Stomach (tissue), 9 donors: ENCODE results near the gene RAPH1. TPM values are rescaled to one million over a fixed set of nuclear protein-coding genes. Genes with fewer than 3 reads are reported as not detected.

Source experiments
- DNase-seq, 2 donors: peaks; one replicate each; pipeline versions ENCODE4 v3.0.0 to v3.0.0-alpha.2; 2013 to 2019
- H3K27ac ChIP-seq, 5 donors: fragments of 200-600 bp in 4 of 5; sonication (generic) in 4 of 5; one replicate each; pipeline ENCODE4 v1.5.1; 2013 to 2019; ENCODE audit warnings: mild to moderate bottlenecking in 1 of 5, moderate library complexity in 1 of 5
- H3K27me3 ChIP-seq, 3 donors: fragments of 200-600 bp; sonication (generic); one replicate each; pipeline ENCODE4 v1.5.1; 2017 to 2019; ENCODE audit warnings: mixed run types in 1 of 3
- H3K36me3 ChIP-seq, 4 donors: fragments of 200-600 bp; sonication (generic); 1 replicate in 3 of 4; 2 replicates in 1 of 4; pipeline ENCODE4 v1.5.1; 2016 to 2019
- H3K4me1 ChIP-seq, 4 donors: fragments of 200-600 bp; sonication (generic); one replicate each; pipeline ENCODE4 v1.5.1; 2016 to 2019
- H3K4me3 ChIP-seq, 4 donors: fragments of 200-600 bp; sonication (generic) in 3 of 4; one replicate each; pipeline ENCODE4 v1.5.1; 2016 to 2019; ENCODE audit warnings: mild to moderate bottlenecking in 1 of 4
- H3K9me3 ChIP-seq, 4 donors: fragments of 200-600 bp; sonication (generic); one replicate each; pipeline ENCODE4 v1.5.1; 2016 to 2019
- EP300 ChIP-seq: sonication (generic); formaldehyde crosslinking; IDR thresholded peaks from one replicate; pipeline ENCODE4 v1.6.1; 2017; ENCODE audit warnings: antibody characterized with exemption
- POLR2A ChIP-seq, 4 donors: fragments of 450-650 bp; IDR thresholded peaks; one replicate each; pipeline ENCODE4 v1.6.1; 2016; ENCODE audit warnings: antibody characterized with exemption in 4 of 4, control low read depth in 2 of 4, mild to moderate bottlenecking in 1 of 4, moderate library complexity in 1 of 4
- POLR2AphosphoS5 ChIP-seq, 3 donors: sonication (generic); formaldehyde crosslinking; IDR thresholded peaks; one replicate each; pipeline ENCODE4 v1.6.1; 2016; ENCODE audit warnings: antibody characterized with exemption in 3 of 3
- WGBS, 5 donors: extraction: QIAGEN DNeasy Blood & Tissue Kit in 3 of 5; methylation state at CpG; one replicate each; pipeline versions ENCODE4 v1.1.5 to v1.1.7; 2013 to 2018; 5-methylcytosine and 5-hydroxymethylcytosine counted together
- intact Hi-C: fragments of 100-400 bp; cut with DNase I; formaldehyde crosslinking; loops from one replicate; pipeline ENCODE4 v1.15.1; 2023; ENCODE audit warnings: low total_unique reads
- polyA plus RNA-seq, 3 donors: library from polyadenylated mRNA; stranded (reverse); fragments of 200-250 nt; gene quantifications; one replicate each; pipeline ENCODE4 v1.2.3, GENCODE V29; 2013
- total RNA-seq, 5 donors: library from RNA; depleted of rRNA; stranded (reverse); fragments of >200 nt; gene quantifications; one replicate each; pipeline versions ENCODE4 v1.1.0 to v1.2.3, GENCODE V29; 2014 to 2016
- TF ChIP-seq, protein P1 (sequence below), 7 experiments: fragments of 450-650 bp in 4 of 7; fragments of 200-600 bp in 3 of 7; sonication (generic) in 3 of 7; IDR thresholded peaks; one replicate each; pipeline ENCODE4 v1.5.1; 2016 to 2019; ENCODE audit warnings: antibody characterized with exemption in 7 of 7, control low read depth in 2 of 7, mild to moderate bottlenecking in 1 of 7
- donor health status: healthy with polysubstance abuse.
- donor health status: Bipolar disorder and iron deficiency.
- donor health status: healthy.

The RAPH1 gene
- total and polyA plus RNA-seq, 8 donors: 2.5 to 1,062 (median 17.7) TPM

DNA sequence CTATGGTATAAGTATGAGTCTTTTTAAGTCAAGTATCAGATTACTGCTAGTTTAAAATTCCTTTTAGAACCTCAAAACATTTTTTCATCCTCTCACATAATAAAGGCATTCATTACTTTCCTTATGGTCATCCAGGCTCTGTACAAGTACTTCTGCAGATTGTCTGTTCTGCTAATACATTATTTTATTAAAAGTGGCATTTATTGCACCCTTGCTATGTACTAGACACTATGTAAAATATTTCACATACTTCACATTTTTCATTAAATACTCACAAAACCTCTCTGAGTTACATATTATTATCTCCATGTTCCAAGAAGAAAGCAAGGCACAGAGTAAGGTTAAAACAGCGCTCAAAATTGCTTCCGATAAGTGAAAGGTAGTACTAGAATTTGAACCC lies 84.1 kb downstream of the RAPH1 start:
- Histone ChIP-seq H3K27me3 (no peaks in the 10 kb centered on the region), H3K4me1 (no peaks in the 10 kb centered on the region), H3K27ac (no peak overlapping the region), H3K4me3 (no peak overlapping the region), H3K36me3 (peaks cover 3 to 75% (median 66%) of the 10 kb centered on the region in 4 donors), H3K9me3 (no peaks in the 10 kb centered on the region)
- no peak for TF ChIP-seq POLR2AphosphoS5 (IDR thresholded peaks at IDR 0.05)
- no peak for TF ChIP-seq EP300
- no peak for TF ChIP-seq POLR2A (IDR thresholded peaks at IDR 0.05)
- TF ChIP-seq, protein P1, sequence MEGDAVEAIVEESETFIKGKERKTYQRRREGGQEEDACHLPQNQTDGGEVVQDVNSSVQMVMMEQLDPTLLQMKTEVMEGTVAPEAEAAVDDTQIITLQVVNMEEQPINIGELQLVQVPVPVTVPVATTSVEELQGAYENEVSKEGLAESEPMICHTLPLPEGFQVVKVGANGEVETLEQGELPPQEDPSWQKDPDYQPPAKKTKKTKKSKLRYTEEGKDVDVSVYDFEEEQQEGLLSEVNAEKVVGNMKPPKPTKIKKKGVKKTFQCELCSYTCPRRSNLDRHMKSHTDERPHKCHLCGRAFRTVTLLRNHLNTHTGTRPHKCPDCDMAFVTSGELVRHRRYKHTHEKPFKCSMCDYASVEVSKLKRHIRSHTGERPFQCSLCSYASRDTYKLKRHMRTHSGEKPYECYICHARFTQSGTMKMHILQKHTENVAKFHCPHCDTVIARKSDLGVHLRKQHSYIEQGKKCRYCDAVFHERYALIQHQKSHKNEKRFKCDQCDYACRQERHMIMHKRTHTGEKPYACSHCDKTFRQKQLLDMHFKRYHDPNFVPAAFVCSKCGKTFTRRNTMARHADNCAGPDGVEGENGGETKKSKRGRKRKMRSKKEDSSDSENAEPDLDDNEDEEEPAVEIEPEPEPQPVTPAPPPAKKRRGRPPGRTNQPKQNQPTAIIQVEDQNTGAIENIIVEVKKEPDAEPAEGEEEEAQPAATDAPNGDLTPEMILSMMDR (IDR thresholded peaks at IDR 0.05): no peak
- intact Hi-C loops: no loop called here
- no peak for DNase-seq
- whole genome bisulfite sequencing, 5 donors: 94 to 100% (median 98%) methylated on average over 2 of the region's 2 CpGs

DNA sequence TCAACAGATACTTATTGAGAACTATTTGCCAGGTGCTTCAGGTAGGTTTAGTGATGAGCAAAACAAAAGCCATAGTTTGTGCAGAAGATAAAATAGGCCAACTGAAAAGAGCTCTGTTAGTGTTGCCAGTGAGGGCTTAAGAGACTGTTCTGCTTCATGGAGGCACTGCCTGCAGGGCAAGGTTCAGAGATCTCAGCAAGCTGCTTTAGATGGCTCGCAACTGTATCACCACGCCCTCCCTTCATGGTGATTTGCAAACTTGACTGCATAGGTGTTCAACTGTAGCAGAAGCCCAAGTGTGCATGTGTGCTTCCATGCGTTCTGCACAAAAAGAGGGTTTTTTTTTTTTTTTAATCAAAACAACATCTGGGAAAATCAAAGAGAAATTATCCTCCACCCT lies 84.5 kb downstream of the RAPH1 start:
- H3K36me3 ChIP-seq: peaks cover 3 to 80% (median 70%) of the 10 kb centered on the region in 4 donors
- H3K27ac ChIP-seq: no peak overlapping the region
- DNase-seq: no peak
- 67 to 94% (median 85%) methylated on average over 3 of the region's 3 CpGs for WGBS, 5 donors
- H3K4me1 ChIP-seq: no peaks in the 10 kb centered on the region
- intact Hi-C loops: no loop called here
- H3K4me3 ChIP-seq: no peak overlapping the region
- no peak for TF ChIP-seq POLR2AphosphoS5 (IDR thresholded peaks at IDR 0.05)
- no peak for TF ChIP-seq EP300
- TF ChIP-seq, protein P1 (IDR thresholded peaks at IDR 0.05): no peak
- TF ChIP-seq POLR2A (IDR thresholded peaks at IDR 0.05): no peak
- no peaks in the 10 kb centered on the region for H3K27me3 ChIP-seq
- H3K9me3 ChIP-seq: no peaks in the 10 kb centered on the region

DNA sequence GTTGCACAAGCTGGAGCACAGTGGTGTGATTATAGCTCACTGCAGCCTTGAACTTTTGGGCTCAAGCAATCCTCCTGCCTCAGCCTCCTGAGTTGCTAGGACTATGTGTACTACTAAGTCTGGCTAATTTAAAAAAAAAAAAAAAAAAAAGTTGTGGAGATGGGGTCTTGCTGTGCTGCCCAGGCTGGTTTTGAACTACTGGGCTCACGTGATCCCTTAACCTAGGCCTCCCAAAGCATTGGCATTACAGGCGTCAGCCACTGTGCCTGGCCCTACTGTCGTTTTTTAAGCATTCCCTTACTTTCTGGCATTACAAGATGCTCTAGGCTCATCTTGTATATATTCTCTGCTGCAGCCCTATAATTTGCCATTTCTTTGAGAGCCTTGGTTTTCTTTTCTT lies 88.3 kb downstream of the RAPH1 start:
- 90 to 97% (median 97%) methylated on average over 3 of the region's 3 CpGs for WGBS, 5 donors
- H3K27me3 ChIP-seq: no peaks in the 10 kb centered on the region
- no peak overlapping the region for H3K4me3 ChIP-seq
- intact Hi-C loops: no loop called here
- H3K9me3 ChIP-seq: no peaks in the 10 kb centered on the region
- TF ChIP-seq EP300 (no peak), POLR2AphosphoS5 (IDR thresholded peaks at IDR 0.05) (no peak), POLR2A (IDR thresholded peaks at IDR 0.05) (no peak)
- TF ChIP-seq, protein P1 (IDR thresholded peaks at IDR 0.05): no peak
- no peaks in the 10 kb centered on the region for H3K4me1 ChIP-seq
- H3K36me3 ChIP-seq: peaks cover 7 to 97% (median 94%) of the 10 kb centered on the region in 4 donors
- no peak overlapping the region for H3K27ac ChIP-seq
- DNase-seq: no peak

DNA sequence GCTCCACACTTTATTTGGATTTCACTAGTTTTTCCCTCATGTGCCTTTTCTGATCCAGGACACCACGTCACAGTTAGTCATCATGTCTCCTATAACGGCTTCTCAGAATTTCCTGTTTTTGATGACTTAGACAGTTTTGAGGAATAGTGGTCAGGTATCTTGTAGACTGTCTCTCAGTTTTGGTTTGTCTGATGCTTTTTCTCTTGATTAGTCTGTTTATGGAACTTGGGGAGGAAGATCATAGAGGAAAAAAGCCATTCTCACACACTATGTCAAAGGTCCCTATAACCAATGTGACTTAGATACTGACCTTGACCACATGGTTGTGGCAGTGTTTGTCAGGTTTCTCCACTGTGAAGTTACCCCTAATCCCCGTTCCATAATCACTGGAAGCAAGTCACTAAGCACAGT lies 89.0 kb downstream of the RAPH1 start:
- no peak for DNase-seq
- 71 to 93% (median 88%) methylated on average over 3 of the region's 3 CpGs for WGBS, 5 donors
- no peaks in the 10 kb centered on the region for H3K9me3 ChIP-seq
- peaks cover 10 to 97% (median 94%) of the 10 kb centered on the region in 4 donors for H3K36me3 ChIP-seq
- H3K4me1 ChIP-seq: no peaks in the 10 kb centered on the region
- H3K4me3 ChIP-seq: no peak overlapping the region
- intact Hi-C loops: no loop called here
- TF ChIP-seq POLR2A (IDR thresholded peaks at IDR 0.05) (no peak), EP300 (no peak), POLR2AphosphoS5 (IDR thresholded peaks at IDR 0.05) (no peak)
- TF ChIP-seq, protein P1 (IDR thresholded peaks at IDR 0.05): no peak
- H3K27ac ChIP-seq: no peak overlapping the region
- H3K27me3 ChIP-seq: no peaks in the 10 kb centered on the region
